Loucy (cell line): ENCODE results near the gene ADAMTSL4.
"Not testable (repeated sequence)": the region's sequence is repeated elsewhere in the genome, so short reads cannot be mapped to it uniquely, and the experiment has no call there.

ENCODE experiments used
- EZH2phosphoT487 ChIP-seq: fragments of 200-600 bp; IDR thresholded peaks from 2 replicates; pipeline ENCODE4 v1.6.1; 2018; ENCODE audit warnings: antibody characterized with exemption, mild to moderate bottlenecking, moderate library complexity, borderline replicate concordance
- TF ChIP-seq, protein P1 (sequence below): fragments of 200-600 bp; sonication (generic); conservative IDR thresholded peaks from 2 replicates; pipeline ENCODE4 v1.5.1; 2014; ENCODE audit warnings: mild to moderate bottlenecking, antibody characterized with exemption, low read length

DNA sequence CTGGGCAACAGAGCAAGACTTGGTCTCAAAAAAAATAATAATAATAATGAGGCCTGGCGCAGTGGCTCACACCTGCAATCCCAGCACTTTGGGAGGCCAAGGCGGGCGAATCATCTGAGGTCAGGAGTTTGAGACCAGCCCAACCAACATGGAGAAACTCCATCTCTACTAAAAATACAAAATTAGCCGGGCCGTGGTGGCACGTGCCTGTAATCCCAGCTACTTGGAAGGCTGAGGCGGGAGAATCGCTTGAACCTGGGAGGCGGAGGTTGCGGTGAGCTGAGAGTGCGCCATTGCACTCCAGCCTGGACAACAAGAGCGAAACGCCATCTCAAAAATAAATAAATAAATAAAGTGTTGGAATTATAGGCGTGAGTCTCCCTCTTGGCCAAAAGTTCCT, 32.8 kb downstream of the ADAMTSL4 start:
- TF ChIP-seq, protein P1, sequence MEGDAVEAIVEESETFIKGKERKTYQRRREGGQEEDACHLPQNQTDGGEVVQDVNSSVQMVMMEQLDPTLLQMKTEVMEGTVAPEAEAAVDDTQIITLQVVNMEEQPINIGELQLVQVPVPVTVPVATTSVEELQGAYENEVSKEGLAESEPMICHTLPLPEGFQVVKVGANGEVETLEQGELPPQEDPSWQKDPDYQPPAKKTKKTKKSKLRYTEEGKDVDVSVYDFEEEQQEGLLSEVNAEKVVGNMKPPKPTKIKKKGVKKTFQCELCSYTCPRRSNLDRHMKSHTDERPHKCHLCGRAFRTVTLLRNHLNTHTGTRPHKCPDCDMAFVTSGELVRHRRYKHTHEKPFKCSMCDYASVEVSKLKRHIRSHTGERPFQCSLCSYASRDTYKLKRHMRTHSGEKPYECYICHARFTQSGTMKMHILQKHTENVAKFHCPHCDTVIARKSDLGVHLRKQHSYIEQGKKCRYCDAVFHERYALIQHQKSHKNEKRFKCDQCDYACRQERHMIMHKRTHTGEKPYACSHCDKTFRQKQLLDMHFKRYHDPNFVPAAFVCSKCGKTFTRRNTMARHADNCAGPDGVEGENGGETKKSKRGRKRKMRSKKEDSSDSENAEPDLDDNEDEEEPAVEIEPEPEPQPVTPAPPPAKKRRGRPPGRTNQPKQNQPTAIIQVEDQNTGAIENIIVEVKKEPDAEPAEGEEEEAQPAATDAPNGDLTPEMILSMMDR: not testable (repeated sequence)
- not testable (repeated sequence) for TF ChIP-seq EZH2phosphoT487
